HS-27A (cell line): ENCODE results near the gene CYB561.

ENCODE experiments used
- DNase-seq: peaks from one replicate; pipeline ENCODE4 v3.0.0-alpha.2; 2012; ENCODE audit warnings: low read depth, missing footprints

CYB561 gene

GRCh38 chr17:63433746-63434591, 12.1 kb downstream of the CYB561 start:
- DNase-seq = no peak

- DNase-seq = no peak
These were observed 13.9 kb downstream of the CYB561 start for GRCh38 chr17:63431939-63432804.

- no peak for DNase-seq
These were observed 14.5 kb downstream of the CYB561 start for GRCh38 chr17:63431618-63431938.

- DNase-seq = no peak
These were observed 15.9 kb downstream of the CYB561 start for GRCh38 chr17:63430223-63430622.

GRCh38 chr17:63429766-63430165, 16.3 kb downstream of the CYB561 start:
- DNase-seq = no peak

GRCh38 chr17:63426917-63427308, 19.2 kb downstream of the CYB561 start:
- no peak for DNase-seq

GRCh38 chr17:63426041-63426916, 19.8 kb downstream of the CYB561 start:
- DNase-seq = no peak

GRCh38 chr17:63425483-63425882, 20.6 kb downstream of the CYB561 start:
- DNase-seq = no peak

- DNase-seq = no peak
These were observed 22.1 kb downstream of the CYB561 start for GRCh38 chr17:63423963-63424362.

GRCh38 chr17:63423251-63423950, 22.7 kb downstream of the CYB561 start:
- no peak for DNase-seq

- DNase-seq = no peak
These were observed 24.1 kb downstream of the CYB561 start for GRCh38 chr17:63421681-63422645.

GRCh38 chr17:63420868-63421680, 25.0 kb downstream of the CYB561 start:
- no peak for DNase-seq

- no peak for DNase-seq
These were observed 25.9 kb downstream of the CYB561 start for GRCh38 chr17:63419949-63420867.

GRCh38 chr17:63419398-63419797, 26.7 kb downstream of the CYB561 start:
- no peak for DNase-seq

GRCh38 chr17:63418540-63418939, 27.6 kb downstream of the CYB561 start:
- DNase-seq = no peak

GRCh38 chr17:63414222-63414621, 31.9 kb downstream of the CYB561 start:
- DNase-seq = no peak

GRCh38 chr17:63413128-63413527, 33.0 kb downstream of the CYB561 start:
- no peak for DNase-seq

- no peak for DNase-seq
These were observed 33.9 kb downstream of the CYB561 start for GRCh38 chr17:63412234-63412633.
